Measurements from ENCODE around the gene OAT.

The OAT gene

DNA sequence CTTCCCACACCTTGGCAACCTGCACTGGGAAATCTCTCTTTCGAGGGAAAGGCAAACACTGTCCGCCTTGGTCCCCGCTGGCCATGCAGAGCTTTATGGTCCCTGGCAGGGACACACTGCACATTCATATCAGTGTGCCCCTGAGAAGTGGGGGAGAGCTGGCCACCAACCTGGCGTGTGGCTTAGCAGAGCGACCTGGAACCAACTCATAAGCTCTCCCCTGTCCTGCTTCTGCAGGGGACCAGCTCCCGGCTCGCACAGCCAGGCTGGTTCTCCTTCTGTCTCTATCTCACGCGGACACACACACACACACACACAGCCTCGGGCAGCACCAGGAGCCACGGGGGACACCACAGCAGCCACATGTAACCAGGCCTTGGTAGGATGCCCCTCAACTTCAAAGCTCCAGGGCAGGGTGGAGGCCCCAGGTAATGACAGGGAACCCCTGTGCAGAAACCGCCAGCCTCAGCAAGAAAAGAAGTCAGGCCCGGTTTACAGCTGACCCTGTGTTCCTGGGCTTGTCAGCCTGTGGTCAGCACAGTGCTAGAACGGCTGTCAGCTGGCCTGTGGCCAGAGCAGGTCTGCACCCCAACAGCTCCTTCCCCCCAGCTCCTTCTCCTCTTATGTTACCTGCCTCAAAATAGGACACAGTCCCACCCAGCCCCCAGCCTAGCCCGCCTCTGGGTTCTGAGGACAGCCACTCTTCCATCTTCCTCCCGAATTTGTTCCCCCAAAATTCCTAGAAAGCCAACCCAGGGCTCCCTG lies 69.3 kb downstream of the OAT start:
- H3K36me3 ChIP-seq (ENCODE audit: control insufficient read depth, insufficient read depth, low read length, severe bottlenecking): no peaks in the 10 kb centered on the region
- no peak overlapping the region for H3K4me3 ChIP-seq (ENCODE audit: low read length)
- H3K27me3 ChIP-seq (replicated peaks; ENCODE audit: control insufficient read depth, insufficient read depth, low read length): peaks cover 21% of the 10 kb centered on the region
- DNase-seq (ENCODE audit: low read depth): no peak
- H3K4me1 ChIP-seq (ENCODE audit: control insufficient read depth, insufficient read depth, low read length): peaks cover 3% of the 10 kb centered on the region
- H3K9ac ChIP-seq (ENCODE audit: low read length): no peak overlapping the region
- H3K9me3 ChIP-seq (ENCODE audit: control insufficient read depth, low read length): no peaks in the 10 kb centered on the region

DNA sequence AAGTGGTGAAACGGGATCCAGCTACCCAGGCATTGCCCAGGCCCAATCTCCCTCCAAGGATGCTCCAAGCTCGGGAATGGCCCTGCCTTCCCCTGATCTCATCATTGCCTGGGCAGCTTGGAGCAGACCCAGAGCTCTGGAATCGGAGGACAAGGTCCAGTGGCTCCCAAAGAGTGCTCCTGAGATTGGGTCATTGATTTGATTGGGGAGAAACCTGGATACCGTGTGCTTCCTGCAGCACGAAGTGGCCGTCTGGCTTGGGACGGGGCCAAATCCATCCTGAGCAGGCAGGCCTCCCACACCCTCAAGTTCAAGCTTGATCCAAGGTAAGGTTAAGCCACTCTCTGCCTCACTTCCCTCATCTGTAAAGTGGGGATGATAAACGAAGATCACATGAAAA lies 69.9 kb downstream of the OAT start:
- Histone ChIP-seq H3K36me3 (ENCODE audit: control insufficient read depth, insufficient read depth, low read length, severe bottlenecking) (no peaks in the 10 kb centered on the region), H3K9ac (ENCODE audit: low read length) (no peak overlapping the region), H3K4me1 (ENCODE audit: control insufficient read depth, insufficient read depth, low read length) (no peaks in the 10 kb centered on the region), H3K27me3 (replicated peaks; ENCODE audit: control insufficient read depth, insufficient read depth, low read length) (peaks cover 21% of the 10 kb centered on the region), H3K4me3 (ENCODE audit: low read length) (no peak overlapping the region), H3K9me3 (ENCODE audit: control insufficient read depth, low read length) (no peaks in the 10 kb centered on the region)
- DNase-seq (ENCODE audit: low read depth): no peak

DNA sequence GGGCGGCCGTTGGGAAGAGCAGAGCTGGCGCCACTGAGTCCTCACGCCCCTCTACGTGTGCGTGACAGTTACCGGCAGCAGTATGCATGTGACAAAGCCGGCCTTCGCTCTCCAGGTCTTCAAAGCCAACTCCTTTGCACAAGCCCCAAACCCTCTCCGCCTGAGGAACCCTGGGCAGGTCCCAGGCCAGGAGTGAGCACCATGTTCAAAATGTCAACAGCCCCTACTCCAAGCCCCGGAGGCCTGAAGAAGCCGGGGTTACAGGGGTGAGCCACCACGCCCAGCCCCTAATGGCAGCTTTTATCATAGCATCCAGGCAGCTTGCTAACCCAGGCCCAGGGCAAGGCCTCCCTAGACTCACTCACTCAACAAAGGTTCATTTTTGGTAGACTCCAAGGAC lies 70.8 kb downstream of the OAT start:
- Histone ChIP-seq H3K9me3 (ENCODE audit: control insufficient read depth, low read length) (no peaks in the 10 kb centered on the region), H3K4me1 (ENCODE audit: control insufficient read depth, insufficient read depth, low read length) (no peaks in the 10 kb centered on the region), H3K27me3 (replicated peaks; ENCODE audit: control insufficient read depth, insufficient read depth, low read length) (peaks cover 21% of the 10 kb centered on the region), H3K4me3 (ENCODE audit: low read length) (no peak overlapping the region), H3K9ac (ENCODE audit: low read length) (no peak overlapping the region), H3K36me3 (ENCODE audit: control insufficient read depth, insufficient read depth, low read length, severe bottlenecking) (no peaks in the 10 kb centered on the region)
- DNase-seq (ENCODE audit: low read depth): no peak
